Activated naive CD4-positive, alpha-beta T cell treated with anti-CD3 and anti-CD28 coated beads, Interleukin-2, amount 10 ng/mL, durations not matched to agents 5 hours and 36 hours (primary cell): ENCODE measurements around the gene HLA-DPB1. TPM values are rescaled to one million over a fixed set of nuclear protein-coding genes. Genes with fewer than 3 reads are reported as not detected.

Source experiments
- total RNA-seq, 2 experiments: library from RNA; stranded (reverse); gene quantifications; one replicate each; pipeline ENCODE4 v1.2.3, GENCODE V29; 2021

HLA-DPB1 gene
- total RNA-seq: 10 to 100 TPM; 19.0 to 19.2 TPM

DNA sequence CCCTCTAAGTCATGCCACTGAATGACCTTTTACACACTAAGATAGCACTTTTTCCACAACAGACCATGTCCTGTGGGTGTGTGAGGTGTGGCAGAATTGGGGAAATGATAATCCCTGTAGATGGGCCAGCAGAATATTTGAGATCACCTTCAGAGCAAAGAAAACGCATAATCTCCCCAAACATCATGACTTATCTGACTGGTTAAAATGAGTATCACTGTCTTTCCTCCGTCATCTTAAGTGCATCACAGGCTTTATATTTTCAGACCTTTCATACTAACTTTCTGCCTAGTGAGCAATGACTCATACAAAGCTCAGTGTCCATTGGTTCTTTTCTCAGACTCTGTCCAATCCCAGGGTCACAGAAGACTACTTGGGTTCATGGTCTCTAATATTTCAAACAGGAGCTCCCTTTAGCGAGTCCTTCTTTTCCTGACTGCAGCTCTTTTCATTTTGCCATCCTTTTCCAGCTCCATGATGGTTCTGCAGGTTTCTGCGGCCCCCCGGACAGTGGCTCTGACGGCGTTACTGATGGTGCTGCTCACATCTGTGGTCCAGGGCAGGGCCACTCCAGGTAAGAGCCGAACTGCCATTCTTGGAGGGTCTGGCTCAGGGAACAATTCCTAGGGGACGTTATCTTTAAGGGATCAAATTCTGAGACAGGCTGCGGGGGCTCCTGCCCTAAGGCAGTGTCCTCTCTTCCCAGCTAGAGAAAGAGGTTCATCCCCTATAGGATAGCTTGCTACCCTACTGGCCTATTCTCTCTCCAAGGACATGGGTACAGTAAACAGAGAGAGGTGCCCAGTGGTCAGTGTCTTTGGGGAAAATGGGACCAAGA, at the start of gene HLA-DPB1:
HLA-DPB1 (plus strand) TSS at position 423 of the 838 bp plus-strand sequence; CDS start at position 475, 52 bp downstream.

DNA sequence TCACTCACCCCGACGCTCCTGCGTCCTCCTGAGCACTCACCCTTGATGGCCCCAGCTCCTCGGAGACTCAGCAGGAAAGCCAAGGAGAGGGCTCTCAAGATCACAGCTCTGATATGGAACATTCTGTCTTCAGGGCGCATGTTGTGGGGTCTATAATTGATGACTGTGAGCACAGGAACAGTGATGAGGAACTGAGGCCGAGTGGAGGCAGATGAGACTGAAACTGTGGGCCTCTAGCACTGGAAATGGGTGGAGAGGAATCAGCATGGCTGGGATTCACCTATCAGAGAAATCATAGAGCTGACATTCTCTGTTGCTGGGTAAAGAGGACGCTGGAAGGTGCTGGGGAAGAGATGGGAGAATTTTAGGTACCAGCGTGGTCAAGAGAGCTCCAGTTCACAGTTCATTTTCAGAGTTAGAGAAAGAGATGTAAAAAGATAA, 2.3 kb upstream of the HLA-DPB1 start, which contains the start of gene HLA-DPA1:
HLA-DPA1 (minus strand) TSS at position 219 of the 441 bp plus-strand sequence.

Other genes with a start within 250 kb of the HLA-DPB1 start
- gene TAP2, start 237.3 kb upstream of the HLA-DPB1 start, total RNA-seq: 100 to 1,000 TPM; 170 TPM
- gene PSMB8, start 231.9 kb upstream of the HLA-DPB1 start, total RNA-seq: 100 to 1,000 TPM; 290 to 315 TPM
- gene TAP1, start 222.3 kb upstream of the HLA-DPB1 start, total RNA-seq: 100 to 1,000 TPM; 346 to 366 TPM
- 100 to 1,000 TPM; 264 to 271 TPM for gene PSMB9, start 221.8 kb upstream of the HLA-DPB1 start, total RNA-seq
- gene HLA-DMB, start 135.0 kb upstream of the HLA-DPB1 start, total RNA-seq: 1 to 10 TPM; 9.2 to 9.6 TPM
- 10 to 100 TPM; 23.9 to 26.2 TPM for gene HLA-DMA, start 122.9 kb upstream of the HLA-DPB1 start, total RNA-seq
- gene BRD2, start 107.4 kb upstream of the HLA-DPB1 start, total RNA-seq: 100 to 1,000 TPM; 272 to 275 TPM
- 1 to 10 TPM; 1.2 to 2.9 TPM for gene HLA-DOA, start 66.4 kb upstream of the HLA-DPB1 start, total RNA-seq
- 10 to 100 TPM; 30.4 to 32.4 TPM for gene HLA-DPA1, start 2.3 kb upstream of the HLA-DPB1 start, total RNA-seq
- gene COL11A2, start 116.5 kb downstream of the HLA-DPB1 start, total RNA-seq: under 1 TPM; 0.50 to 0.63 TPM
- gene RXRB, start 124.7 kb downstream of the HLA-DPB1 start, total RNA-seq: 10 to 100 TPM; 49.6 to 49.7 TPM
- gene SLC39A7, start 124.9 kb downstream of the HLA-DPB1 start, total RNA-seq: 10 to 100 TPM; 39.6 to 41.7 TPM
- 10 to 100 TPM; 15.4 to 18.0 TPM for gene HSD17B8, start 128.7 kb downstream of the HLA-DPB1 start, total RNA-seq
- gene RING1, start 132.5 kb downstream of the HLA-DPB1 start, total RNA-seq: 10 to 100 TPM; 37.6 to 37.7 TPM
- 10 to 100 TPM; 71.8 to 76.2 TPM for gene VPS52, start 195.9 kb downstream of the HLA-DPB1 start, total RNA-seq
- 1,000 to 10,000 TPM; 3,258 to 3,316 TPM for gene RPS18, start 196.1 kb downstream of the HLA-DPB1 start, total RNA-seq
- gene B3GALT4, start 201.1 kb downstream of the HLA-DPB1 start, total RNA-seq: 10 to 100 TPM; 23.3 to 23.9 TPM
- 10 to 100 TPM; 47.0 to 47.8 TPM for gene WDR46, start 213.2 kb downstream of the HLA-DPB1 start, total RNA-seq
- gene PFDN6, start 213.6 kb downstream of the HLA-DPB1 start, total RNA-seq: 10 to 100 TPM; 55.1 to 57.3 TPM
- 10 to 100 TPM; 52.5 to 58.6 TPM for gene RGL2, start 223.0 kb downstream of the HLA-DPB1 start, total RNA-seq
- 100 to 1,000 TPM; 273 to 274 TPM for gene TAPBP, start 238.1 kb downstream of the HLA-DPB1 start, total RNA-seq
- gene ZBTB22, start 241.8 kb downstream of the HLA-DPB1 start, total RNA-seq: 10 to 100 TPM; 19.4 to 21.9 TPM
- 100 to 1,000 TPM; 108 to 111 TPM for gene DAXX, start 247.0 kb downstream of the HLA-DPB1 start, total RNA-seq